Panc1 (cell line): ENCODE data around the gene FBRSL1. TPM values are rescaled to one million over a fixed set of nuclear protein-coding genes. Genes with fewer than 3 reads are reported as not detected.

ENCODE experiments used
- ATAC-seq: fragments of 200-7000 bp; cut with Tn5 transposase; 2 replicates; pipeline ENCODE4 v1.9.1; 2020; ENCODE audit warnings: mild to moderate bottlenecking, moderate library complexity
- BruUV-seq: library from RNA; stranded (reverse); fragments of 400-500 nt; replicated peaks from 2 replicates; lab custom pipeline; 2021; lab: Mats Ljungman, UMichigan
- CTCF ChIA-PET: fragments of 300-600 bp; sonication (Branson Sonifier 250); formaldehyde crosslinking; loops from one replicate; lab custom pipeline; 2022; ENCODE audit warnings: antibody characterized with exemption; lab: Charles Lee
- POLR2A ChIA-PET: fragments of 300-600 bp; sonication (Branson Sonifier 250); formaldehyde crosslinking; loops from one replicate; lab custom pipeline; 2022; ENCODE audit warnings: antibody characterized with exemption; lab: Charles Lee
- DNase-seq: peaks from one replicate; pipeline ENCODE4 v3.0.0-alpha.2; 2010; ENCODE audit warnings: low read depth, low spot score
- H3K27ac ChIP-seq: 2 replicates; pipeline ENCODE4 v1.5.1; 2011; ENCODE audit warnings: mild to moderate bottlenecking, low read length, inconsistent platforms
- H3K27me3 ChIP-seq: fragments of 200-500 bp; sonication (Bioruptor generic); 2 replicates; pipeline ENCODE4 v1.6.0; 2014; ENCODE audit warnings: low read length, inconsistent platforms; ENCODE audit not compliant: control insufficient read depth, insufficient read depth
- H3K36me3 ChIP-seq: fragments of 200-500 bp; sonication (Bioruptor generic); 2 replicates; pipeline ENCODE4 v1.5.1; 2014; ENCODE audit warnings: inconsistent platforms, mild to moderate bottlenecking, low read length, moderate library complexity; ENCODE audit not compliant: control insufficient read depth, insufficient read depth
- H3K4me1 ChIP-seq: 2 replicates; pipeline ENCODE4 v1.5.1; 2011; ENCODE audit warnings: inconsistent platforms, mild to moderate bottlenecking, low read length, moderate library complexity; ENCODE audit not compliant: control insufficient read depth, insufficient read depth
- H3K4me3 ChIP-seq, 2 experiments: 2 replicates each; pipeline ENCODE4 v1.5.1; 2011 to 2012; ENCODE audit warnings: low read depth in 2 of 2, low read length in 2 of 2, mild to moderate bottlenecking in 2 of 2, inconsistent platforms in 1 of 2, moderate library complexity in 1 of 2
- H3K9me3 ChIP-seq: fragments of 200-500 bp; sonication (Bioruptor generic); 2 replicates; pipeline ENCODE4 v1.5.1; 2014; ENCODE audit warnings: low read depth, mild to moderate bottlenecking, inconsistent platforms, low read length, moderate library complexity; ENCODE audit not compliant: control insufficient read depth, insufficient read depth
- POLR2AphosphoS5 ChIP-seq: IDR thresholded peaks from 2 replicates; pipeline ENCODE4 v1.6.1; 2012; ENCODE audit warnings: mild to moderate bottlenecking, low read depth, low read length, moderate library complexity
- REST ChIP-seq, 2 experiments: IDR thresholded peaks; 2 replicates each; pipeline ENCODE4 v1.6.1; 2011 to 2012; ENCODE audit warnings: low read depth in 2 of 2, control low read depth in 1 of 2, low read length in 1 of 2, mild to moderate bottlenecking in 1 of 2, moderate library complexity in 1 of 2; ENCODE audit not compliant: insufficient read depth in 1 of 2
- SIN3A ChIP-seq: IDR thresholded peaks from 2 replicates; pipeline ENCODE4 v1.6.1; 2012; ENCODE audit warnings: low read depth, mild to moderate bottlenecking, low read length, moderate library complexity, borderline replicate concordance; ENCODE audit not compliant: insufficient read depth
- TCF7L2 ChIP-seq: IDR thresholded peaks from 2 replicates; pipeline ENCODE4 v1.6.1; 2011; ENCODE audit warnings: mild to moderate bottlenecking, low read depth, low read length, inconsistent platforms
- in situ Hi-C: cut with HindIII; loops from 2 replicates; pipeline ENCODE4 v1.10.0; 2016; ENCODE audit warnings: low sequenced_read_pairs, low pct_unique_long_range_greater_than_20kb
- intact Hi-C: fragments of 100-400 bp; cut with micrococcal nuclease; formaldehyde crosslinking; loops from one replicate; pipeline ENCODE4 v1.10.0; 2022; ENCODE audit not compliant: unreplicated experiment
- total RNA-seq: library from RNA; stranded (reverse); gene quantifications from one replicate; pipeline ENCODE4 v1.2.1, GENCODE V29; 2021; ENCODE audit not compliant: unreplicated experiment
- TF ChIP-seq, protein P1 (sequence below): fragments of 450-650 bp; IDR thresholded peaks from 2 replicates; pipeline ENCODE4 v1.5.1; 2017; ENCODE audit warnings: mild to moderate bottlenecking

FBRSL1 gene
- total RNA-seq, 1 experiment from 2014 or later, result 104 TPM

DNA sequence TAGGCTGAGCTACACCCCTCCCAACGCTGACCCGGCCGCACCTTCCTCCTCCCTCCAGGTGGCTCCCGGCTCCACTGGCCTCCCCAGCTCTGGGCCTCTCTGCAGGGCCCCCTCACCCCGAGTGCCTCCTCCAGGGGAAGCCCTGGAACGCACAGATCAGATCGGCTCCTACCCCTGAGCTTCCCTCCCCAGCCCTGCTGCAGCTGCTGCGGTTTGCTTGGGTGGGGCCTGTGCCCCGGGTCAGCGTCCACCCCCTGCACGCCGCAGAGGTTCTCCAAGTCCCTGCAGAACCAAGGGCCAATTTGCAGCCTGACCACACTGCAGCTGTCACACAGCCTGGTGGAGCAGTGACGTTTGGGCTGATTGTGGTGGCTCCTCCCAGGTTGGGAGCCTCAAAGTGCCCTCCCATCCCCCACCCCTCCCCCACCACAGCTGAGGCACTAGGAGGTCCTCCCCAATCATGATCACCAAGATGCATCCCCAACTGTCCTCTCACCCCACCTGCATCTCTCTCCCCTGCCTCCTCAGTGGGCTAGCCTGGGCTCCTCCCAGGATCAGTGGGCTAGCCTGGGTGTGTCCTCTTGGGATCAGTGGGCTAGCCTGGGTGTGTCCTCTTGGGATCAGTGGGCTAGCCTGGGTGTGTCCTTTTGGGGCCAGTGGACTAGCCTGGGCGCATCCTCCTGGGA lies 12.8 kb upstream of the FBRSL1 start:
- CTCF ChIA-PET, result interaction anchor here (0.6 kb wide), 1 partner anchor 36 kb away, joined by 4 read pairs; no protein-coding TSS in a partner anchor
- intact Hi-C loops (no loop called here), in situ Hi-C loops (no loop called here)
- POLR2A ChIA-PET, result no interaction called here
- BruUV-seq, result no TSS peak
- ATAC-seq (0 out of 2 replicates have a peak, but pooled peaks have one; percentile 15), DNase-seq (no peak)
- TF ChIP-seq TCF7L2 (no peak), REST (IDR thresholded peaks at IDR 0.05; ENCODE audit: insufficient read depth in 1 of 2, low read depth in 2 of 2, low read length in 1 of 2) (no peak), SIN3A (no peak), POLR2AphosphoS5 (no peak)
- TF ChIP-seq, protein P1, sequence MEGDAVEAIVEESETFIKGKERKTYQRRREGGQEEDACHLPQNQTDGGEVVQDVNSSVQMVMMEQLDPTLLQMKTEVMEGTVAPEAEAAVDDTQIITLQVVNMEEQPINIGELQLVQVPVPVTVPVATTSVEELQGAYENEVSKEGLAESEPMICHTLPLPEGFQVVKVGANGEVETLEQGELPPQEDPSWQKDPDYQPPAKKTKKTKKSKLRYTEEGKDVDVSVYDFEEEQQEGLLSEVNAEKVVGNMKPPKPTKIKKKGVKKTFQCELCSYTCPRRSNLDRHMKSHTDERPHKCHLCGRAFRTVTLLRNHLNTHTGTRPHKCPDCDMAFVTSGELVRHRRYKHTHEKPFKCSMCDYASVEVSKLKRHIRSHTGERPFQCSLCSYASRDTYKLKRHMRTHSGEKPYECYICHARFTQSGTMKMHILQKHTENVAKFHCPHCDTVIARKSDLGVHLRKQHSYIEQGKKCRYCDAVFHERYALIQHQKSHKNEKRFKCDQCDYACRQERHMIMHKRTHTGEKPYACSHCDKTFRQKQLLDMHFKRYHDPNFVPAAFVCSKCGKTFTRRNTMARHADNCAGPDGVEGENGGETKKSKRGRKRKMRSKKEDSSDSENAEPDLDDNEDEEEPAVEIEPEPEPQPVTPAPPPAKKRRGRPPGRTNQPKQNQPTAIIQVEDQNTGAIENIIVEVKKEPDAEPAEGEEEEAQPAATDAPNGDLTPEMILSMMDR, result no peak
- no peaks in the 10 kb centered on the region for H3K36me3 ChIP-seq
- H3K4me3 ChIP-seq, result no peak overlapping the region
- no peaks in the 10 kb centered on the region for H3K9me3 ChIP-seq
- no peak overlapping the region for H3K27ac ChIP-seq
- peaks cover 7% of the 10 kb centered on the region; the same call in 1 of the 2 replicates for H3K4me1 ChIP-seq
- H3K27me3 ChIP-seq, result no peaks in the 10 kb centered on the region

DNA sequence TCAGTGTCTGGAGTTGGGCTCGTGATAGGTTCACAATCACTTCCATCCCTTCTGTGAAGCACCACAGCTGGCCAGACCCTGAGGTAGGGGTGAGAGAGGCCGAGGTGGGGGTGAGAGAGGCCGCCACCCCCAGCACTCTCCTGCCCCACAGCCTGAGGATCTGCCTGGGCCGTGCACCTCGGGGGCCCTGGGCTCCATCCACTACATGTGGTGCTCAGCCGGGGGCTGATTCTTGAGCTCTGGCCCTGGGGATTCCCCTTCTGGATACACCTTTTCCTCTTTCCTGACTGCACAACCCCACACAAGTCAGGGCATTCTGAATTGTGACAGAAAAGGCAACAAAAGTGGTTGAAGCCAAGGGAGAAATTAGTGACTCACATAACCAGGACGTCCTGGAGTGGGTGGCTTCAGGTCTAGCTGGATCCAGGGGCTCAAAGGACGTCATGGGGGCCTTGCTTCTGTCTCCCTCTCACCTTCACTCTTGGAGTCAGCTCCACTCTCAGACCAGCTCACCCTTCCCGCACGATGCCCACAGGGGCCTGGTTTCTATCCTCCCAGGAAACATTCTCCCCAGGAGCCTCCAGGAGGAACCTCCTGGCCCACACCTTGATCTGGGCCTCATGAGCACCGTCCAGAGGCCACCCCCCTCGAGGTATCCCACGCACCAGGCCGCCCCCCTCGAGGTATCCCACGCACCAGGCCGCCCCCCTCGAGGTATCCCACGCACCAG lies 12.1 kb upstream of the FBRSL1 start:
- H3K4me1 ChIP-seq, result peaks cover 2% of the 10 kb centered on the region; the same call in 1 of the 2 replicates
- ChIA-PET CTCF (interaction anchor here (0.8 kb wide), 1 partner anchor 63 kb away, joined by 3 read pairs; no protein-coding TSS in a partner anchor), POLR2A (no interaction called here)
- no peak for ATAC-seq
- no TSS peak for BruUV-seq
- H3K36me3 ChIP-seq, result no peaks in the 10 kb centered on the region
- no peaks in the 10 kb centered on the region for H3K27me3 ChIP-seq
- no peaks in the 10 kb centered on the region for H3K9me3 ChIP-seq
- intact Hi-C loops (no loop called here), in situ Hi-C loops (no loop called here)
- H3K27ac ChIP-seq, result no peak overlapping the region
- no peak for TF ChIP-seq POLR2AphosphoS5
- TF ChIP-seq, protein P1, result no peak
- TF ChIP-seq SIN3A, result no peak
- no peak for TF ChIP-seq TCF7L2
- TF ChIP-seq REST (IDR thresholded peaks at IDR 0.05; ENCODE audit: insufficient read depth in 1 of 2, low read depth in 2 of 2, low read length in 1 of 2), result no peak
- DNase-seq, result no peak
- H3K4me3 ChIP-seq, result no peak overlapping the region
